Sigmoid colon (tissue), 7 donors: ENCODE results near the gene ZKSCAN4. TPM values are rescaled to one million over a fixed set of nuclear protein-coding genes. Genes with fewer than 3 reads are reported as not detected.

ENCODE experiments used
- DNase-seq: peaks from one replicate; pipeline ENCODE4 v3.0.0-alpha.2; 2019
- H3K27ac ChIP-seq, 4 donors: fragments of 200-600 bp; sonication (generic); one replicate each; pipeline ENCODE4 v1.5.1; 2016 to 2019; ENCODE audit warnings: mild to moderate bottlenecking in 1 of 4
- H3K27me3 ChIP-seq, 3 donors: fragments of 200-600 bp; sonication (generic); one replicate each; pipeline ENCODE4 v1.5.1; 2019; ENCODE audit warnings: mild to moderate bottlenecking in 1 of 3
- H3K36me3 ChIP-seq, 4 donors: fragments of 200-600 bp; sonication (generic); one replicate each; pipeline ENCODE4 v1.5.1; 2016 to 2019
- H3K4me1 ChIP-seq, 4 donors: fragments of 200-600 bp; sonication (generic); one replicate each; pipeline ENCODE4 v1.5.1; 2017 to 2019
- H3K4me3 ChIP-seq, 4 donors: fragments of 200-600 bp; sonication (generic); one replicate each; pipeline ENCODE4 v1.5.1; 2017 to 2019; ENCODE audit warnings: mild to moderate bottlenecking in 2 of 4, moderate library complexity in 1 of 4
- H3K9me3 ChIP-seq, 4 donors: fragments of 200-600 bp in 3 of 4; sonication (generic) in 3 of 4; one replicate each; pipeline versions ENCODE4 v1.5.1 to v1.6.1; 2013 to 2019
- CTCF ChIP-seq, 4 experiments: fragments of 450-650 bp in 3 of 4; fragments of 200-600 bp in 1 of 4; IDR thresholded peaks; one replicate each; pipeline ENCODE4 v1.5.1; 2016 to 2019; ENCODE audit warnings: antibody characterized with exemption in 4 of 4, mild to moderate bottlenecking in 3 of 4, moderate library complexity in 2 of 4
- EP300 ChIP-seq, 4 donors: sonication (generic); formaldehyde crosslinking; IDR thresholded peaks; one replicate each; pipeline ENCODE4 v1.6.1; 2017; ENCODE audit warnings: antibody characterized with exemption in 4 of 4
- POLR2A ChIP-seq, 2 donors: fragments of 450-650 bp; IDR thresholded peaks; one replicate each; pipeline ENCODE4 v1.6.1; 2016; ENCODE audit warnings: antibody characterized with exemption in 2 of 2, mild to moderate bottlenecking in 2 of 2, moderate library complexity in 2 of 2
- POLR2AphosphoS5 ChIP-seq, 4 donors: sonication (generic); formaldehyde crosslinking; IDR thresholded peaks; one replicate each; pipeline ENCODE4 v1.6.1; 2017; ENCODE audit warnings: antibody characterized with exemption in 4 of 4
- WGBS, 2 donors: extraction: QIAGEN DNeasy Blood & Tissue Kit; methylation state at CpG; one replicate each; pipeline ENCODE4 v1.1.7; 2013; 5-methylcytosine and 5-hydroxymethylcytosine counted together
- intact Hi-C: fragments of 100-400 bp; cut with DNase I; formaldehyde crosslinking; loops from one replicate; pipeline ENCODE4 v1.15.1; 2023
- polyA plus RNA-seq, 3 donors: library from polyadenylated mRNA; stranded (reverse); fragments of 200-250 nt; gene quantifications; one replicate each; pipeline ENCODE4 v1.2.3, GENCODE V29; 2013
- total RNA-seq, 4 donors: library from RNA; depleted of rRNA; stranded (reverse); fragments of >200 nt; gene quantifications; one replicate each; pipeline ENCODE4 v1.1.0, GENCODE V29; 2016
- donor health status: healthy with polysubstance abuse.
- donor health status: Bipolar disorder and iron deficiency.
- donor health status: healthy.

The ZKSCAN4 gene
- total and polyA plus RNA-seq, 7 donors = 1.5 to 6.1 (median 3.1) TPM

GRCh38 chr6:28211840-28212509 is 40.1 kb downstream of the ZKSCAN4 start:
- WGBS, 2 donors = 13 to 43% methylated on average over 16 of the region's 16 CpGs
- H3K4me1 ChIP-seq = peaks cover 0 to 13% (median 11%) of the 10 kb centered on the region in 4 donors
- intact Hi-C loops = no loop called here
- DNase-seq = no peak
- H3K4me3 ChIP-seq = no peak overlapping the region
- peaks cover 40 to 96% (median 84%) of the 10 kb centered on the region in 3 donors for H3K27me3 ChIP-seq
- no peaks in the 10 kb centered on the region for H3K9me3 ChIP-seq
- H3K27ac ChIP-seq = no peak overlapping the region
- TF ChIP-seq POLR2AphosphoS5 (IDR thresholded peaks at IDR 0.05) = no peak
- no peak for TF ChIP-seq POLR2A (IDR thresholded peaks at IDR 0.05)
- no peak for TF ChIP-seq CTCF (IDR thresholded peaks at IDR 0.05)
- no peak for TF ChIP-seq EP300 (IDR thresholded peaks at IDR 0.05)
- no peaks in the 10 kb centered on the region for H3K36me3 ChIP-seq

GRCh38 chr6:28209753-28210535 is 42.1 kb downstream of the ZKSCAN4 start:
- Histone ChIP-seq H3K27ac (no peak overlapping the region), H3K27me3 (peaks cover 45 to 98% (median 77%) of the 10 kb centered on the region in 3 donors), H3K36me3 (no peaks in the 10 kb centered on the region), H3K4me1 (peaks cover 0 to 13% (median 11%) of the 10 kb centered on the region in 4 donors), H3K9me3 (no peaks in the 10 kb centered on the region), H3K4me3 (no peak overlapping the region)
- intact Hi-C loops = no loop called here
- WGBS, 2 donors = 45 to 69% methylated on average over 7 of the region's 7 CpGs
- DNase-seq = no peak
- TF ChIP-seq CTCF (IDR thresholded peaks at IDR 0.05) (no peak), POLR2A (IDR thresholded peaks at IDR 0.05) (no peak), POLR2AphosphoS5 (IDR thresholded peaks at IDR 0.05) (no peak), EP300 (IDR thresholded peaks at IDR 0.05) (no peak)

- peak overlapping the region in 2 of 4 donors; percentile 16 to 23 for H3K4me3 ChIP-seq
- intact Hi-C loops = no loop called here
- H3K27ac ChIP-seq = no peak overlapping the region
- H3K27me3 ChIP-seq = peaks cover 42 to 86% (median 64%) of the 10 kb centered on the region in 3 donors
- TF ChIP-seq CTCF (IDR thresholded peaks at IDR 0.05) (no peak), POLR2AphosphoS5 (IDR thresholded peaks at IDR 0.05) (no peak), POLR2A (IDR thresholded peaks at IDR 0.05) (no peak), EP300 (IDR thresholded peaks at IDR 0.05) (no peak)
- no peaks in the 10 kb centered on the region for H3K36me3 ChIP-seq
- WGBS, 2 donors = 7 to 13% methylated on average over 23 of the region's 23 CpGs
- peaks cover 0 to 13% (median 11%) of the 10 kb centered on the region in 4 donors for H3K4me1 ChIP-seq
- H3K9me3 ChIP-seq = peaks cover 0 to 7% (median under 1%) of the 10 kb centered on the region in 4 donors
- no peak for DNase-seq
Observed at GRCh38 chr6:28208111-28208659, 43.9 kb downstream of the ZKSCAN4 start.

GRCh38 chr6:28207510-28208110 is 44.5 kb downstream of the ZKSCAN4 start:
- H3K27me3 ChIP-seq = peaks cover 38 to 81% (median 59%) of the 10 kb centered on the region in 3 donors
- no peaks in the 10 kb centered on the region for H3K36me3 ChIP-seq
- H3K27ac ChIP-seq = no peak overlapping the region
- 2 to 4% methylated on average over 35 of the region's 35 CpGs for WGBS, 2 donors
- H3K4me1 ChIP-seq = peaks cover 0 to 13% (median 11%) of the 10 kb centered on the region in 4 donors
- peak overlapping the region in 3 of 4 donors; percentile 16 to 28 (median 23) for H3K4me3 ChIP-seq
- no peak for DNase-seq
- peak in 1 of 4 donors; percentile 25 for TF ChIP-seq POLR2AphosphoS5 (IDR thresholded peaks at IDR 0.05)
- TF ChIP-seq CTCF (IDR thresholded peaks at IDR 0.05) = no peak
- intact Hi-C loops = no loop called here
- H3K9me3 ChIP-seq = peaks cover 0 to 9% (median 2%) of the 10 kb centered on the region in 4 donors
